22Rv1 (cell line): Measurements from ENCODE around the gene SNX11.

Experiments used
- ZFX ChIP-seq: fragments of 450-650 bp; IDR thresholded peaks from 2 replicates; pipeline ENCODE4 v1.6.1; 2017; ENCODE audit warnings: antibody characterized with exemption, borderline replicate concordance
- TF ChIP-seq, protein P1 (sequence below): fragments of 450-650 bp; IDR thresholded peaks from 2 replicates; pipeline ENCODE4 v1.5.1; 2017; ENCODE audit warnings: mild to moderate bottlenecking

DNA sequence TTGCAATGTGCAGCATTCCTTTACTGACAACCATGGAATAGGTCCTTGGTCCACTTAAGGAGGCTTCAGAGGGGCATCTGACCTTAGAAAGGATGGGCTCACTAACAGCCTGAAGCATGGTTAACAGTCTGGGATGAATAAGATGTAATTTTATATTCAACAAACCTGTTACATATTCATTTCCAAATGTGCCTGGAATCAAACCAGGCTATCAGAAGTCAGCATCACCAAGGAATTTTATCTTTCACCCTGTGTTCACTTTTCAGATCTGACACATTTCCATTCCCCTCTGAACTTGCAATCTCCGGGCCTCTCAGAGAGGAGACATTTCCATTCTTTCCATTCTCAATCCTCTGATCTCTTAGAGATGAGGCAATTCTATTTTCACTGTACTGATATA lies 62.4 kb downstream of the SNX11 start:
- TF ChIP-seq, protein P1, sequence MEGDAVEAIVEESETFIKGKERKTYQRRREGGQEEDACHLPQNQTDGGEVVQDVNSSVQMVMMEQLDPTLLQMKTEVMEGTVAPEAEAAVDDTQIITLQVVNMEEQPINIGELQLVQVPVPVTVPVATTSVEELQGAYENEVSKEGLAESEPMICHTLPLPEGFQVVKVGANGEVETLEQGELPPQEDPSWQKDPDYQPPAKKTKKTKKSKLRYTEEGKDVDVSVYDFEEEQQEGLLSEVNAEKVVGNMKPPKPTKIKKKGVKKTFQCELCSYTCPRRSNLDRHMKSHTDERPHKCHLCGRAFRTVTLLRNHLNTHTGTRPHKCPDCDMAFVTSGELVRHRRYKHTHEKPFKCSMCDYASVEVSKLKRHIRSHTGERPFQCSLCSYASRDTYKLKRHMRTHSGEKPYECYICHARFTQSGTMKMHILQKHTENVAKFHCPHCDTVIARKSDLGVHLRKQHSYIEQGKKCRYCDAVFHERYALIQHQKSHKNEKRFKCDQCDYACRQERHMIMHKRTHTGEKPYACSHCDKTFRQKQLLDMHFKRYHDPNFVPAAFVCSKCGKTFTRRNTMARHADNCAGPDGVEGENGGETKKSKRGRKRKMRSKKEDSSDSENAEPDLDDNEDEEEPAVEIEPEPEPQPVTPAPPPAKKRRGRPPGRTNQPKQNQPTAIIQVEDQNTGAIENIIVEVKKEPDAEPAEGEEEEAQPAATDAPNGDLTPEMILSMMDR = no peak
- TF ChIP-seq ZFX = no peak
